HepG2 (cell line): Measurements from ENCODE around the gene TYW1B. TPM values are rescaled to one million over a fixed set of nuclear protein-coding genes. Genes with fewer than 3 reads are reported as not detected.
A peak's percentile ranks its signal among the peaks of the same experiment; 100 is the strongest.
"Not testable (repeated sequence)": the region's sequence is repeated elsewhere in the genome, so short reads cannot be mapped to it uniquely, and the experiment has no call there.

Experiments
- ATAC-seq: fragments of 200-7000 bp; cut with Tn5 transposase; 3 replicates; pipeline ENCODE4 v1.9.1; 2020; ENCODE audit warnings: mild to moderate bottlenecking, moderate library complexity
- BruUV-seq: library from RNA; stranded (reverse); fragments of 400-500 nt; replicated peaks from 2 replicates; lab custom pipeline; 2021; lab: Mats Ljungman, UMichigan
- CTCF ChIA-PET: fragments of 300-600 bp; formaldehyde crosslinking; extraction: SDS; loops from one replicate; lab custom pipeline; 2021; ENCODE audit warnings: low total read pairs, inconsistent platforms, low intra/inter-chr PET ratio; lab: Yijun Ruan, JAX
- POLR2A ChIA-PET: fragments of 350-600 bp; sonication (Branson Sonifier 250); formaldehyde crosslinking; loops from one replicate; lab custom pipeline; 2020; ENCODE audit warnings: antibody characterized with exemption, inconsistent platforms; lab: Yijun Ruan, JAX
- DNase-seq: peaks from one replicate; pipeline ENCODE4 v3.0.0-alpha.2; 2015; ENCODE audit warnings: low spot score
- FAIRE-seq: peaks from 3 replicates; lab custom pipeline; 2011; peaks lifted over from hg19 to GRCh38; lab: Jason Lieb, UNC
- H2AFZ ChIP-seq: one replicate; pipeline ENCODE4 v1.6.1; 2011; ENCODE audit warnings: low read length, inconsistent platforms
- H3K27ac ChIP-seq: fragments of 300-600 bp; 3 replicates; pipeline ENCODE4 v1.8.0; 2011; ENCODE audit warnings: mixed run types, mild to moderate bottlenecking, mixed read lengths, low read length, inconsistent platforms; ENCODE audit not compliant: insufficient read depth; ENCODE audit errors: extremely low read length
- H3K27me3 ChIP-seq, 2 experiments: fragments of 200-600 bp in 1 of 2; 2 replicates in 1 of 2; 3 replicates in 1 of 2; pipeline versions ENCODE4 v1.6.0 to v1.8.0; 2011; ENCODE audit warnings: low read length in 2 of 2, mild to moderate bottlenecking in 2 of 2, moderate library complexity in 2 of 2, inconsistent platforms in 1 of 2; ENCODE audit not compliant: insufficient read depth in 2 of 2, control insufficient read depth in 1 of 2
- H3K36me3 ChIP-seq, 2 experiments: fragments of 200-600 bp in 1 of 2; replicated peaks in 1 of 2; 2 replicates in 1 of 2; 3 replicates in 1 of 2; pipeline versions ENCODE4 v1.5.1 to v1.8.0; 2011; ENCODE audit warnings: low read length in 2 of 2, inconsistent platforms in 1 of 2; ENCODE audit not compliant: insufficient read depth in 2 of 2, control insufficient read depth in 1 of 2
- H3K4me1 ChIP-seq: 2 replicates; pipeline ENCODE4 v1.5.1; 2012; ENCODE audit warnings: low read length, inconsistent platforms; ENCODE audit not compliant: insufficient read depth
- H3K4me2 ChIP-seq: 2 replicates; pipeline ENCODE4 v1.6.0; 2011; ENCODE audit warnings: low read depth, low read length, inconsistent platforms
- H3K4me3 ChIP-seq, 3 experiments: fragments of 200-600 bp in 1 of 3; sonication (generic), shearing (Covaris generic) in 1 of 3; replicated peaks in 1 of 3; 2 replicates each; pipeline ENCODE4 v1.5.1; 2011 to 2016; ENCODE audit warnings: low read length in 3 of 3, inconsistent platforms in 2 of 3, low read depth in 2 of 3, mild to moderate bottlenecking in 2 of 3, control low read depth in 1 of 3, mixed read lengths in 1 of 3; ENCODE audit not compliant: insufficient read depth in 1 of 3
- H3K79me2 ChIP-seq: one replicate; pipeline ENCODE4 v1.6.1; 2011; ENCODE audit warnings: low read length, inconsistent platforms; ENCODE audit not compliant: insufficient read depth
- H3K9ac ChIP-seq: 2 replicates; pipeline ENCODE4 v1.6.0; 2011; ENCODE audit warnings: mild to moderate bottlenecking, low read depth, low read length, inconsistent platforms; ENCODE audit not compliant: insufficient read depth
- H3K9me3 ChIP-seq: 2 replicates; pipeline ENCODE4 v1.5.1; 2012; ENCODE audit warnings: mild to moderate bottlenecking, low read length
- H4K20me1 ChIP-seq: 2 replicates; pipeline ENCODE4 v1.6.0; 2011; ENCODE audit warnings: inconsistent platforms, mild to moderate bottlenecking, low read length, moderate library complexity; ENCODE audit not compliant: insufficient read depth
- BCL6 ChIP-seq: IDR thresholded peaks from 2 replicates; pipeline ENCODE4 v1.6.1; 2016; ENCODE audit warnings: missing genetic modification reagents, missing compliant biosample characterization
- RXRB ChIP-seq: IDR thresholded peaks from 2 replicates; pipeline ENCODE4 v1.6.1; 2016; ENCODE audit warnings: borderline replicate concordance, missing genetic modification reagents, missing compliant biosample characterization
- STAG1 ChIP-seq: sonication (generic); formaldehyde crosslinking; IDR thresholded peaks from 2 replicates; pipeline ENCODE4 v1.4.0; 2020; ENCODE audit warnings: missing genetic modification reagents
- ZNF160 ChIP-seq: sonication (generic); formaldehyde crosslinking; IDR thresholded peaks from 2 replicates; pipeline ENCODE4 v1.8.0; 2022; ENCODE audit warnings: mild to moderate bottlenecking, inconsistent platforms, missing genetic modification reagents
- WGBS: methylation state at CpG from one replicate; pipeline ENCODE4 v1.1.6; 2017; ENCODE audit warnings: low lambda C conversion rate; 5-methylcytosine and 5-hydroxymethylcytosine counted together
- in situ Hi-C: cut with HindIII; loops from 2 replicates; pipeline ENCODE4 v1.10.0; 2017; ENCODE audit warnings: low pct_unique_long_range_greater_than_20kb; ENCODE audit not compliant: extremely low pct_ligation_motif_present
- intact Hi-C: fragments of 100-400 bp; cut with micrococcal nuclease; formaldehyde crosslinking; loops from one replicate; pipeline ENCODE4 v1.10.0; 2022; ENCODE audit not compliant: unreplicated experiment
- polyA plus RNA-seq, 8 experiments: library from polyadenylated mRNA; depleted of rRNA in 3 of 8; stranded (reverse) in 7 of 8; unstranded in 1 of 8; fragments of >200 nt; fragmentation: Illumina TruSeq in 4 of 8; extraction: Trizol in 4 of 8; gene quantifications; 2 replicates each; pipeline versions ENCODE4 v1.2.1 to v1.2.3, GENCODE V29; 2011 to 2016; ENCODE audit warnings: low read depth in 4 of 8, missing spikeins in 1 of 8, mixed read lengths in 1 of 8; ENCODE audit not compliant: insufficient read depth in 1 of 8
- total RNA-seq, 5 experiments: library from RNA; depleted of rRNA; stranded (reverse); fragments of >200 nt; fragmentation: Illumina TruSeq; extraction: Trizol; gene quantifications; 2 replicates each; pipeline ENCODE4 v1.2.3, GENCODE V29; 2016; ENCODE audit warnings: low read depth in 1 of 5
- TF ChIP-seq, protein P1 (sequence below): sonication (generic); formaldehyde crosslinking; IDR thresholded peaks from 2 replicates; pipeline ENCODE4 v1.8.1; 2023; ENCODE audit warnings: missing genetic modification reagents, mild to moderate bottlenecking, borderline replicate concordance
- TF ChIP-seq, protein P2 (sequence below): sonication (generic); formaldehyde crosslinking; IDR thresholded peaks from 2 replicates; pipeline ENCODE4 v1.8.1; 2023; ENCODE audit warnings: mild to moderate bottlenecking, moderate library complexity, missing genetic modification reagents

Gene TYW1B
- total and polyA plus RNA-seq, 2 of the 13 experiments (the other 11 are each of a cell fraction or from before 2014, with no cell fraction given) = 2.0 to 5.5 TPM

DNA sequence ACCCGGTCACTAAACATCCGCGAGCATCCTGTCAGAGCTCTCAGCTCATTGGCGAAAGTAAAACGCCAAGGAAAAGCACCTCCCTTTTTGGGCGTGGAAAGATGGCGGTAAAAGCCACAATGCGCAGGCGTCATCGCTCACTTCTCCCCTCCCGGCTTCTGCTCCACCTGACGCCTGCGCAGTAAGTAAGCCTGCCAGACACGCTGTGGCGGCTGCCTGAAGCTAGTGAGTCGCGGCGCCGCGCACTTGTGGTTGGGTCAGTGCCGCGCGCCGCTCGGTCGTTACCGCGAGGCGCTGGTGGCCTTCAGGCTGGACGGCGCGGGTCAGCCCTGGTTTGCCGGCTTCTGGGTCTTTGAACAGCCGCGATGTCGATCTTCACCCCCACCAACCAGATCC, 1.3 kb upstream of the TYW1B start (continued):
- TF ChIP-seq, protein P1, sequence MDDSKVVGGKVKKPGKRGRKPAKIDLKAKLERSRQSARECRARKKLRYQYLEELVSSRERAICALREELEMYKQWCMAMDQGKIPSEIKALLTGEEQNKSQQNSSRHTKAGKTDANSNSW (CRISPR knock-in tag) = 0 out of 2 replicates have a peak, but pooled peaks have one; percentile 65
- TF ChIP-seq, protein P2, sequence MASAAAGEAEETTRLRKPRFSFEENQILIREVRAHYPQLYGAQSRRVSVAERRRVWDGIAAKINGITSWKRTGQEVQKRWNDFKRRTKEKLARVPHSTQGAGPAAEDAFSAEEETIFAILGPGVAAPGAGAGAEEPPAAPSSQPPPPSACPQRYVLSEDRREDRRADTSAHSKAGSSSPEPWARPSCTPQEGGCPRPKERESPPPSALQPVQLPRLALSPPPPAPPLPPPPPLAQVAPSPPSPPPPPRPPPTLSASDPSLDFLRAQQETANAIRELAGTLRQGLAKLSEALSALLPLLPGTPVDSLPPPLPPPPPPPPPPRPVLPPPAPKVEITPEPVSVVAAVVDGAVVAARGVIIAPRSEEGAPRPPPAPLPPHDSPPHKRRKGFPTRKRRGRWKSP (CRISPR knock-in tag) = peak; percentile 67; the same call in 1 of the 2 replicates
- TF ChIP-seq ZNF160 (CRISPR knock-in tag) (0 out of 2 replicates have a peak, but pooled peaks have one; percentile 26), RXRB (CRISPR knock-in tag) (0 out of 2 replicates have a peak, but pooled peaks have one; percentile 17)

DNA sequence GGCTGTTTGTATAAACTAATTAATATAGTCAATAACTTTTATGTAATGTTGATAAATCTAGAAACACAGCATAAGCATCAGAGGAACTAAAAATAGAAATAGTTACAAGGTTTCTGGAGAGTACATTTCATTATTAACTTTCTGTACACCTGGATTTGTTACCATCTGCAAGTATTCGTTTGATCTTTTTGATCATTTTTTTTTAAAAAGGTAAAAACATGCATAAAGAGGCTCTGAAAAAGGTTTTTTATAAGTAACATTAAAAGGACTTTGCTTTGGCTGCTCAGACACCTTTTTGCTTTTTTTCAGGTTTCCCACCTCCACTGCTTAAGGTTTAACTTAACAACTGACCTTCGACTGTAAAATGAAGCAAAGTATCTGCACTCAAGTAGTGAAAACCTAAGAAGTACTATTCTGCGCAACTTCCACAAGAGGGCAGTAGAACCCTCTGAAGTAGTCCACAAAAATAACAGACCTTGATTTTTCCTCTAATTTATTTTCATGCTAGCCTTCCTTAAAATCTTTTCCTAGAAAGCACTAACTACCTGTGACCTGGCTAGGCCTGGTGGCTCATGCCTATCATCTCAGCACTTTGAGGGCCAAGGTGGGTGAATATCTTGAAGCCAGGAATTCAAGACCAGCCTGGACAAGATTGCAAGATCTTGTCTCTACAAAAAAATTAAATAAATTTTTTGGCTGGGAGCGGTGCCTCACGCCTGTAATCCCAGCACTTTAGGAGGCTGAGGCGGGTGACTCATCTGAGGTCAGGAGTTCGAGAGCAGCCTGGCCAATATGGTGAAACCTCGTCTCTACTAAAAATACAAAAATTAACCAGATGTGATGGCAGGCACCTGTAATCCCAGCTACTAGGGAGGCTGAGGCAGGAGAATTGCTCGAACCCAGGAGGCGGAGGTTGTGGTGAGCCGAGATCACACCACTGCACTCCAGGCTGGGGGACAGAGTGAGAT, 4.0 kb downstream of the TYW1B start:
- POLR2A ChIA-PET, H3K79me2 ChIP-seq, H3K4me1 ChIP-seq, H3K27ac ChIP-seq, intact Hi-C loops, H3K36me3 ChIP-seq, DNase-seq, H3K4me2 ChIP-seq, H2AFZ ChIP-seq, in situ Hi-C loops, H3K9me3 ChIP-seq, ATAC-seq, H4K20me1 ChIP-seq, H3K4me3 ChIP-seq, BruUV-seq, H3K9ac ChIP-seq, H3K27me3 ChIP-seq: not testable (repeated sequence)
- 72% methylated on average over 10 of the region's 11 CpGs for WGBS
- CTCF ChIA-PET = interaction anchor here (1.0 kb wide), 1 partner anchor 91 kb away, joined by 3 read pairs; no protein-coding TSS in a partner anchor
- FAIRE-seq = peak; percentile 78
- peak; percentile 68 for TF ChIP-seq BCL6 (CRISPR knock-in tag)
- TF ChIP-seq STAG1 (CRISPR knock-in tag) = peak; percentile 56

DNA sequence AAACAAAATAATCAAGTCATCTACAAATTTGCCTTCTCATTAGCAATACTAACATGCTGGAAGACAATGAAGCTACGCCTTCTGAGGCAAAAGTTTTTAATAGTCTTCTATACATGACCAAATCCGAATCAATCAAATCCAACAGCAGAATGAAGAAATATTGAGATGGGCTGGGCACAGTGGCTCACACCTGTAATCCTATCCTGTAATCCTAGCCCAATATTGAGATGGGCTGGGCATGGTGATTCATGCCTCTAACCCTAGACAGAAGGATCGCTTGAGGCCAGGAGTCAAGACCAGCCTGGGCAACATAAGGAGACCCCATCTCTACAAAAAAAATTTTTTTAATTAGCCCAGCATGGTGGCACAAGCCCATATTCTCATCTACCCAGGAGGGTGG, 5.5 kb downstream of the TYW1B start:
- H3K9me3 ChIP-seq, POLR2A ChIA-PET, BruUV-seq, in situ Hi-C loops, H3K27ac ChIP-seq, H4K20me1 ChIP-seq, H3K4me2 ChIP-seq, ATAC-seq, H3K9ac ChIP-seq, H2AFZ ChIP-seq, intact Hi-C loops, CTCF ChIA-PET, FAIRE-seq, H3K4me3 ChIP-seq, H3K79me2 ChIP-seq, H3K27me3 ChIP-seq, DNase-seq, H3K4me1 ChIP-seq, H3K36me3 ChIP-seq: not testable (repeated sequence)
- WGBS = 93% methylated on average over 3 of the region's 3 CpGs
